K562 (cell line): Measurements from ENCODE around the gene CISD2. TPM values are rescaled to one million over a fixed set of nuclear protein-coding genes. Genes with fewer than 3 reads are reported as not detected.

Experiments
- CHD2 ChIP-seq: IDR thresholded peaks from 2 replicates; pipeline ENCODE4 v1.6.1; 2011; ENCODE audit warnings: low read depth, low read length
- GATA2 ChIP-seq: sonication (generic); formaldehyde crosslinking; IDR thresholded peaks from 2 replicates; pipeline ENCODE4 v1.4.0; 2020; ENCODE audit warnings: mild to moderate bottlenecking, missing genetic modification reagents
- KLF13 ChIP-seq: fragments of 450-650 bp; IDR thresholded peaks from 2 replicates; pipeline ENCODE4 v1.6.1; 2016; ENCODE audit warnings: missing genetic modification characterization, low read depth, mild to moderate bottlenecking, missing compliant biosample characterization, moderate library complexity, borderline replicate concordance
- NFRKB ChIP-seq: fragments of 450-650 bp; IDR thresholded peaks from 2 replicates; pipeline ENCODE4 v1.6.1; 2016; ENCODE audit warnings: low read depth
- PHF20 ChIP-seq: fragments of 450-650 bp; IDR thresholded peaks from 2 replicates; pipeline ENCODE4 v1.6.1; 2018; ENCODE audit not compliant: partially characterized antibody
- SIN3A ChIP-seq, 2 experiments: fragments of 150-350 bp in 1 of 2; IDR thresholded peaks; 2 replicates each; pipeline ENCODE4 v1.6.1; 2011 to 2016; ENCODE audit warnings: borderline replicate concordance in 2 of 2, low read depth in 2 of 2, low read length in 2 of 2, mild to moderate bottlenecking in 2 of 2, moderate library complexity in 2 of 2; ENCODE audit not compliant: control insufficient read depth in 1 of 2
- TFE3 ChIP-seq: fragments of 450-650 bp; formaldehyde crosslinking; IDR thresholded peaks from 2 replicates; pipeline ENCODE4 v1.4.0; 2020; ENCODE audit warnings: mild to moderate bottlenecking, mixed read lengths
- ZNF23 ChIP-seq: fragments of 250-450 bp; sonication (Bioruptor Pico); IDR thresholded peaks from 2 replicates; pipeline ENCODE4 v1.4.0; 2020; ENCODE audit warnings: mild to moderate bottlenecking
- ZNF384 ChIP-seq: IDR thresholded peaks from 2 replicates; pipeline ENCODE4 v1.6.1; 2012; ENCODE audit warnings: low read depth, low read length, improper control_type of control experiment
- ZNF408 ChIP-seq: fragments of 250-450 bp; sonication (Bioruptor Pico); IDR thresholded peaks from 2 replicates; pipeline ENCODE4 v1.4.0; 2020; ENCODE audit warnings: low read depth, mild to moderate bottlenecking, moderate library complexity
- ZNF507 ChIP-seq: conservative IDR thresholded peaks from 2 replicates; pipeline ENCODE4 v1.6.1; 2017; ENCODE audit warnings: missing genetic modification characterization, missing compliant biosample characterization
- ZNF551 ChIP-seq: fragments of 250-450 bp; sonication (Bioruptor Pico); IDR thresholded peaks from 2 replicates; pipeline ENCODE4 v1.5.0; 2021; ENCODE audit warnings: mild to moderate bottlenecking, moderate library complexity
- ZNF668 ChIP-seq: fragments of 250-450 bp; sonication (Bioruptor Pico); IDR thresholded peaks from 2 replicates; pipeline ENCODE4 v1.8.0; 2022; ENCODE audit warnings: mild to moderate bottlenecking, inconsistent platforms
- polyA plus RNA-seq, 8 experiments: library from polyadenylated mRNA; depleted of rRNA in 4 of 8; stranded (reverse) in 5 of 8; unstranded in 3 of 8; fragments of >200 nt; fragmentation: Nextera tagmentation in 2 of 8; fragmentation: Illumina TruSeq in 1 of 8; extraction: Ambion mirVana in 2 of 8; extraction: Trizol in 1 of 8; gene quantifications; 2 replicates each; pipeline versions ENCODE4 v1.2.1 to v1.2.3, GENCODE V29; 2011 to 2014; ENCODE audit warnings: inconsistent platforms in 1 of 8, missing spikeins in 1 of 8
- total RNA-seq, 7 experiments: library from RNA; depleted of rRNA in 6 of 7; stranded (reverse); fragments of >200 nt in 6 of 7; fragmentation: Illumina TruSeq in 2 of 7; extraction: Trizol in 2 of 7; gene quantifications; 2 replicates each; pipeline versions ENCODE4 v1.2.1 to v1.2.3, GENCODE V29; 2011 to 2021; ENCODE audit warnings: low replicate concordance in 1 of 7
- TF ChIP-seq, protein P1 (sequence below): IDR thresholded peaks from 3 replicates; pipeline ENCODE4 v1.6.1; 2011; ENCODE audit warnings: borderline replicate concordance, mild to moderate bottlenecking; ENCODE audit not compliant: insufficient read length, insufficient read depth
- TF ChIP-seq, protein P2 (sequence below): fragments of 200-800 bp; sonication (Bioruptor generic); IDR thresholded peaks from 2 replicates; pipeline ENCODE4 v1.6.1; 2017; ENCODE audit warnings: missing genetic modification characterization, missing compliant biosample characterization
- TF ChIP-seq, protein P3 (sequence below), 2 experiments: fragments of 450-650 bp in 1 of 2; sonication (generic) in 1 of 2; formaldehyde crosslinking; conservative IDR thresholded peaks; 2 replicates each; pipeline versions ENCODE4 v1.4.0 to v1.8.1; 2020 to 2022; ENCODE audit warnings: mild to moderate bottlenecking in 1 of 2, missing genetic modification reagents in 1 of 2
- TF ChIP-seq, protein P4 (sequence below): fragments of 250-450 bp; sonication (Bioruptor Pico); IDR thresholded peaks from 2 replicates; pipeline ENCODE4 v1.4.0; 2020; ENCODE audit warnings: mild to moderate bottlenecking, moderate library complexity
- TF ChIP-seq, protein P5 (sequence below): fragments of 250-450 bp; sonication (Bioruptor Pico); IDR thresholded peaks from 2 replicates; pipeline ENCODE4 v1.9.0; 2021; ENCODE audit warnings: mild to moderate bottlenecking, inconsistent platforms

CISD2 gene
- total and polyA plus RNA-seq, 9 of the 15 experiments (the other 6 are each of a cell fraction or from before 2014, with no cell fraction given): 37.8 to 91.4 (median 59.8) TPM

- 0 out of 4 replicates have a peak, but pooled peaks of 1 of the 2 experiments have one; percentile 4 for TF ChIP-seq SIN3A (IDR thresholded peaks at IDR 0.05; ENCODE audit: borderline replicate concordance in 2 of 2, control insufficient read depth in 1 of 2, low read depth in 2 of 2, low read length in 2 of 2)
- TF ChIP-seq ZNF668 (CRISPR knock-in tag): no peak
- TF ChIP-seq CHD2: no peak
- TF ChIP-seq ZNF384: peak; percentile 55
- TF ChIP-seq, protein P1, sequence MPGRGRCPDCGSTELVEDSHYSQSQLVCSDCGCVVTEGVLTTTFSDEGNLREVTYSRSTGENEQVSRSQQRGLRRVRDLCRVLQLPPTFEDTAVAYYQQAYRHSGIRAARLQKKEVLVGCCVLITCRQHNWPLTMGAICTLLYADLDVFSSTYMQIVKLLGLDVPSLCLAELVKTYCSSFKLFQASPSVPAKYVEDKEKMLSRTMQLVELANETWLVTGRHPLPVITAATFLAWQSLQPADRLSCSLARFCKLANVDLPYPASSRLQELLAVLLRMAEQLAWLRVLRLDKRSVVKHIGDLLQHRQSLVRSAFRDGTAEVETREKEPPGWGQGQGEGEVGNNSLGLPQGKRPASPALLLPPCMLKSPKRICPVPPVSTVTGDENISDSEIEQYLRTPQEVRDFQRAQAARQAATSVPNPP: no peak
- TF ChIP-seq ZNF408 (CRISPR knock-in tag): no peak
- TF ChIP-seq, protein P2, sequence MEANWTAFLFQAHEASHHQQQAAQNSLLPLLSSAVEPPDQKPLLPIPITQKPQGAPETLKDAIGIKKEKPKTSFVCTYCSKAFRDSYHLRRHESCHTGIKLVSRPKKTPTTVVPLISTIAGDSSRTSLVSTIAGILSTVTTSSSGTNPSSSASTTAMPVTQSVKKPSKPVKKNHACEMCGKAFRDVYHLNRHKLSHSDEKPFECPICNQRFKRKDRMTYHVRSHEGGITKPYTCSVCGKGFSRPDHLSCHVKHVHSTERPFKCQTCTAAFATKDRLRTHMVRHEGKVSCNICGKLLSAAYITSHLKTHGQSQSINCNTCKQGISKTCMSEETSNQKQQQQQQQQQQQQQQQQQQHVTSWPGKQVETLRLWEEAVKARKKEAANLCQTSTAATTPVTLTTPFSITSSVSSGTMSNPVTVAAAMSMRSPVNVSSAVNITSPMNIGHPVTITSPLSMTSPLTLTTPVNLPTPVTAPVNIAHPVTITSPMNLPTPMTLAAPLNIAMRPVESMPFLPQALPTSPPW (CRISPR knock-in tag): no peak
- no peak for TF ChIP-seq ZNF23 (CRISPR knock-in tag)
- no peak for TF ChIP-seq TFE3 (CRISPR knock-in tag)
- TF ChIP-seq NFRKB: peak; percentile 65; the same call in 1 of the 2 replicates
- TF ChIP-seq ZNF551 (CRISPR knock-in tag): no peak
- TF ChIP-seq ZNF507 (tag): no peak
- TF ChIP-seq GATA2 (CRISPR knock-in tag): no peak
- TF ChIP-seq KLF13 (tag): no peak
- TF ChIP-seq, protein P3, sequence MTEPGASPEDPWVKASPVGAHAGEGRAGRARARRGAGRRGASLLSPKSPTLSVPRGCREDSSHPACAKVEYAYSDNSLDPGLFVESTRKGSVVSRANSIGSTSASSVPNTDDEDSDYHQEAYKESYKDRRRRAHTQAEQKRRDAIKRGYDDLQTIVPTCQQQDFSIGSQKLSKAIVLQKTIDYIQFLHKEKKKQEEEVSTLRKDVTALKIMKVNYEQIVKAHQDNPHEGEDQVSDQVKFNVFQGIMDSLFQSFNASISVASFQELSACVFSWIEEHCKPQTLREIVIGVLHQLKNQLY (CRISPR knock-in tag; conservative IDR thresholded peaks at IDR 0.05): no peak
- TF ChIP-seq, protein P4, sequence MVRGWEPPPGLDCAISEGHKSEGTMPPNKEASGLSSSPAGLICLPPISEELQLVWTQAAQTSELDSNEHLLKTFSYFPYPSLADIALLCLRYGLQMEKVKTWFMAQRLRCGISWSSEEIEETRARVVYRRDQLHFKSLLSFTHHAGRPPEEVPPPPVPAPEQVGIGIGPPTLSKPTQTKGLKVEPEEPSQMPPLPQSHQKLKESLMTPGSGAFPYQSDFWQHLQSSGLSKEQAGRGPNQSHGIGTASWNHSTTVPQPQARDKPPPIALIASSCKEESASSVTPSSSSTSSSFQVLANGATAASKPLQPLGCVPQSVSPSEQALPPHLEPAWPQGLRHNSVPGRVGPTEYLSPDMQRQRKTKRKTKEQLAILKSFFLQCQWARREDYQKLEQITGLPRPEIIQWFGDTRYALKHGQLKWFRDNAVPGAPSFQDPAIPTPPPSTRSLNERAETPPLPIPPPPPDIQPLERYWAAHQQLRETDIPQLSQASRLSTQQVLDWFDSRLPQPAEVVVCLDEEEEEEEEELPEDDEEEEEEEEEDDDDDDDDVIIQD: no peak
- TF ChIP-seq, protein P5, sequence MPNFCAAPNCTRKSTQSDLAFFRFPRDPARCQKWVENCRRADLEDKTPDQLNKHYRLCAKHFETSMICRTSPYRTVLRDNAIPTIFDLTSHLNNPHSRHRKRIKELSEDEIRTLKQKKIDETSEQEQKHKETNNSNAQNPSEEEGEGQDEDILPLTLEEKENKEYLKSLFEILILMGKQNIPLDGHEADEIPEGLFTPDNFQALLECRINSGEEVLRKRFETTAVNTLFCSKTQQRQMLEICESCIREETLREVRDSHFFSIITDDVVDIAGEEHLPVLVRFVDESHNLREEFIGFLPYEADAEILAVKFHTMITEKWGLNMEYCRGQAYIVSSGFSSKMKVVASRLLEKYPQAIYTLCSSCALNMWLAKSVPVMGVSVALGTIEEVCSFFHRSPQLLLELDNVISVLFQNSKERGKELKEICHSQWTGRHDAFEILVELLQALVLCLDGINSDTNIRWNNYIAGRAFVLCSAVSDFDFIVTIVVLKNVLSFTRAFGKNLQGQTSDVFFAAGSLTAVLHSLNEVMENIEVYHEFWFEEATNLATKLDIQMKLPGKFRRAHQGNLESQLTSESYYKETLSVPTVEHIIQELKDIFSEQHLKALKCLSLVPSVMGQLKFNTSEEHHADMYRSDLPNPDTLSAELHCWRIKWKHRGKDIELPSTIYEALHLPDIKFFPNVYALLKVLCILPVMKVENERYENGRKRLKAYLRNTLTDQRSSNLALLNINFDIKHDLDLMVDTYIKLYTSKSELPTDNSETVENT (CRISPR knock-in tag): no peak
- no peak for TF ChIP-seq PHF20
Measured at GRCh38 chr4:102825261-102826091, 43.3 kb upstream of the CISD2 start (continued).
